Osteoblast (primary cell): ENCODE measurements around the gene DUXA. TPM values are rescaled to one million over a fixed set of nuclear protein-coding genes. Genes with fewer than 3 reads are reported as not detected.

ENCODE experiments used
- DNase-seq: peaks from one replicate; pipeline ENCODE4 v3.0.0; 2011; ENCODE audit warnings: low spot score, mixed read lengths; ENCODE audit not compliant: insufficient read length; ENCODE audit errors: missing footprints
- H2AFZ ChIP-seq: 2 replicates; pipeline ENCODE4 v1.6.0; 2011; ENCODE audit warnings: mild to moderate bottlenecking, low read length
- H3K27ac ChIP-seq: 2 replicates; pipeline ENCODE4 v1.5.1; 2011; ENCODE audit warnings: mild to moderate bottlenecking, low read depth, low read length, moderate library complexity
- H3K27me3 ChIP-seq: 2 replicates; pipeline ENCODE4 v1.6.0; 2012; ENCODE audit warnings: mild to moderate bottlenecking, control low read depth, inconsistent platforms, low read length, moderate library complexity; ENCODE audit not compliant: insufficient read depth
- H3K36me3 ChIP-seq: 2 replicates; pipeline ENCODE4 v1.5.1; 2011; ENCODE audit warnings: mild to moderate bottlenecking, low read length, control low read depth, moderate library complexity; ENCODE audit not compliant: insufficient read depth
- H3K4me1 ChIP-seq: 2 replicates; pipeline ENCODE4 v1.5.1; 2011; ENCODE audit warnings: mild to moderate bottlenecking, low read length, control low read depth, moderate library complexity; ENCODE audit not compliant: insufficient read depth
- H3K4me2 ChIP-seq: 2 replicates; pipeline ENCODE4 v1.6.0; 2011; ENCODE audit warnings: mild to moderate bottlenecking, low read length; ENCODE audit not compliant: insufficient read depth
- H3K4me3 ChIP-seq: fragments of 200-600 bp; sonication (generic); 3 replicates; pipeline ENCODE4 v1.5.1; 2012; ENCODE audit warnings: mild to moderate bottlenecking, low read length, inconsistent platforms; ENCODE audit not compliant: insufficient read depth
- H3K79me2 ChIP-seq: 2 replicates; pipeline ENCODE4 v1.6.0; 2012; ENCODE audit warnings: mild to moderate bottlenecking, low read length, control low read depth, inconsistent platforms; ENCODE audit not compliant: insufficient read depth
- H3K9me3 ChIP-seq: 2 replicates; pipeline ENCODE4 v1.5.1; 2011; ENCODE audit warnings: low read depth, low read length, control low read depth
- H4K20me1 ChIP-seq: 2 replicates; pipeline ENCODE4 v1.6.0; 2012; ENCODE audit warnings: mild to moderate bottlenecking, low read length, control low read depth; ENCODE audit not compliant: insufficient read depth
- total RNA-seq: library from RNA; depleted of rRNA; stranded (reverse); fragments of >200 nt; gene quantifications from 2 replicates; pipeline ENCODE4 v1.2.3, GENCODE V29; 2012
- TF ChIP-seq, protein P1 (sequence below): IDR thresholded peaks from 2 replicates; pipeline ENCODE4 v1.5.1; 2011; ENCODE audit warnings: mild to moderate bottlenecking, low read depth, low read length, moderate library complexity; ENCODE audit errors: extremely low read depth

Gene DUXA
- total RNA-seq, 1 donor = not detected

- no peak overlapping the region for H3K27ac ChIP-seq
- peaks cover 4% of the 10 kb centered on the region for H3K4me1 ChIP-seq
- no peaks in the 10 kb centered on the region for H3K79me2 ChIP-seq
- H3K9me3 ChIP-seq = no peaks in the 10 kb centered on the region
- TF ChIP-seq, protein P1, sequence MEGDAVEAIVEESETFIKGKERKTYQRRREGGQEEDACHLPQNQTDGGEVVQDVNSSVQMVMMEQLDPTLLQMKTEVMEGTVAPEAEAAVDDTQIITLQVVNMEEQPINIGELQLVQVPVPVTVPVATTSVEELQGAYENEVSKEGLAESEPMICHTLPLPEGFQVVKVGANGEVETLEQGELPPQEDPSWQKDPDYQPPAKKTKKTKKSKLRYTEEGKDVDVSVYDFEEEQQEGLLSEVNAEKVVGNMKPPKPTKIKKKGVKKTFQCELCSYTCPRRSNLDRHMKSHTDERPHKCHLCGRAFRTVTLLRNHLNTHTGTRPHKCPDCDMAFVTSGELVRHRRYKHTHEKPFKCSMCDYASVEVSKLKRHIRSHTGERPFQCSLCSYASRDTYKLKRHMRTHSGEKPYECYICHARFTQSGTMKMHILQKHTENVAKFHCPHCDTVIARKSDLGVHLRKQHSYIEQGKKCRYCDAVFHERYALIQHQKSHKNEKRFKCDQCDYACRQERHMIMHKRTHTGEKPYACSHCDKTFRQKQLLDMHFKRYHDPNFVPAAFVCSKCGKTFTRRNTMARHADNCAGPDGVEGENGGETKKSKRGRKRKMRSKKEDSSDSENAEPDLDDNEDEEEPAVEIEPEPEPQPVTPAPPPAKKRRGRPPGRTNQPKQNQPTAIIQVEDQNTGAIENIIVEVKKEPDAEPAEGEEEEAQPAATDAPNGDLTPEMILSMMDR = no peak
- H3K27me3 ChIP-seq = no peaks in the 10 kb centered on the region
- H2AFZ ChIP-seq = peak overlapping the region; percentile 88
- H3K4me3 ChIP-seq = peak overlapping the region; percentile 65
- H4K20me1 ChIP-seq = no peaks in the 10 kb centered on the region
- peak overlapping the region; percentile 62 for H3K4me2 ChIP-seq
- peak; percentile 93 for DNase-seq
- H3K36me3 ChIP-seq = no peaks in the 10 kb centered on the region
These were observed 4.3 kb upstream of the DUXA start for GRCh38 chr19:57171551-57172081.

DNA sequence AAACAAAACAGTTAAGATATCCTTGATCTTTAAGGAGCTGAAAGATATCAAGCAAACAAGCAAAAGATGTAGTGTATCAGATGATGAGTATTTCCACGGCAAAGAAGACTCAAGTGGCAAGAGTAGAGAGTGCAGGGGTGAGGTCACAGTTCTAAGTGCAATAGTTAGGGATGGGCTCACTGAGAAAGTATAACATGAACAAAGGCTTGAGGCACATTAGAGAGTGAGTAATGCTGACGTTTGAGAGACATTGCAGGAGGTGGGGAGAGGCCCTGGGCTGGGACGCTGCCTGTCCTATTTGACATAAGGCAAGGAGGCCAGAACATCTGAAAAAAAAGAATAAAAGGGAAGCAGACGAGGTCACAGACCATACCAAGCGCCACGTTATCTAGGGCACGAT, 1.4 kb downstream of the DUXA start:
- DNase-seq = no peak

GRCh38 chr19:57161985-57162539, 5.2 kb downstream of the DUXA start:
- Histone ChIP-seq H3K4me2 (no peak overlapping the region), H3K79me2 (no peaks in the 10 kb centered on the region), H3K27me3 (no peaks in the 10 kb centered on the region), H2AFZ (no peak overlapping the region), H3K27ac (no peak overlapping the region), H3K36me3 (no peaks in the 10 kb centered on the region), H3K4me1 (no peaks in the 10 kb centered on the region), H4K20me1 (no peaks in the 10 kb centered on the region), H3K4me3 (no peak overlapping the region), H3K9me3 (no peaks in the 10 kb centered on the region)
- TF ChIP-seq, protein P1 = no peak
- no peak for DNase-seq

More for the DNA sequence above, 1.4 kb downstream of the DUXA start:
- H3K27ac ChIP-seq = no peak overlapping the region
- no peaks in the 10 kb centered on the region for H3K27me3 ChIP-seq
- H3K4me3 ChIP-seq = no peak overlapping the region
- no peaks in the 10 kb centered on the region for H3K36me3 ChIP-seq
- H3K9me3 ChIP-seq = no peaks in the 10 kb centered on the region
- H3K79me2 ChIP-seq = no peaks in the 10 kb centered on the region
- H4K20me1 ChIP-seq = no peaks in the 10 kb centered on the region
- H3K4me2 ChIP-seq = no peak overlapping the region
- TF ChIP-seq, protein P1 = no peak
- no peak overlapping the region for H2AFZ ChIP-seq
- H3K4me1 ChIP-seq = no peaks in the 10 kb centered on the region

- TF ChIP-seq, protein P1 = no peak
- Histone ChIP-seq H3K27ac (no peak overlapping the region), H3K36me3 (no peaks in the 10 kb centered on the region), H3K27me3 (no peaks in the 10 kb centered on the region), H3K4me2 (no peak overlapping the region), H2AFZ (no peak overlapping the region), H4K20me1 (no peaks in the 10 kb centered on the region), H3K4me1 (no peaks in the 10 kb centered on the region), H3K79me2 (no peaks in the 10 kb centered on the region), H3K9me3 (no peaks in the 10 kb centered on the region), H3K4me3 (no peak overlapping the region)
- no peak for DNase-seq
These were observed 14.4 kb downstream of the DUXA start for GRCh38 chr19:57152921-57153320.
